ENCODE measurements around the gene B9D1.

DNA sequence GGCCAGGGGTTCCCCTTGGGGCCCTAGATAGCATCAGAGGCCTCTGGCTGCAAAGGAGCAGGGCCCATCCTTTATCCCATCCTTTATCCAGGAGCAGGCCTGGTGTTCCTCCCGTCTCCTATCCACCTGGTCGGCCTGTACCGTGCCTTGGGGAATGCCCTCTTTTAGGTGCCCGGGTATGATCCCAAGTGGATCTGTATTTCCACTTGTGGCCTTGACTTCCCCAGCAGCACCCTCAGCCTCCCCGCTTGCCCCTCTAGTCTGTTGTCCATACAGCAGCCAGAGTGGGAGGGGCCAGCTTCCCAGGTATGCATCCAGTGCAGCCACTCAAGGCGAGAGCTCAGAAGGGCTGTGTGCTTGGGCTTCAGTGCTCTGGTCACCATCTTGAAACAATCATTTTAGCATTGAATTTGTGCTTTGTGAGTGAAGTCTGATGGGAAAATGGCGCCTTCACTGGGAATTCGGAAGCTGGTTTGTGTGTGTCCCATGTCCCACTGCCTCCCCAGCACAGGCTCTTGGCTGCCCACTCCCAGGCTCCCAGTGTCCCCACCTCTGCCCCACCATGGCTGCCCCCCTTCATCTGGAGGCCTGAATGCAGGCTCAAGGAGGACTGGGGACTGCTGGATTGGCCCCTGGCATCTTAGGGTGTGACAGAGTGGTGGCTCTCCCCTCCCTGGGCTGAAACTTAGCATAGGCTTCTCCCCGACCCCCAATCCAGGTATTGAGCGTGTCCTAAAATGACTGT lies 45.2 kb upstream of the B9D1 start:
- TF ChIP-seq, protein P1, sequence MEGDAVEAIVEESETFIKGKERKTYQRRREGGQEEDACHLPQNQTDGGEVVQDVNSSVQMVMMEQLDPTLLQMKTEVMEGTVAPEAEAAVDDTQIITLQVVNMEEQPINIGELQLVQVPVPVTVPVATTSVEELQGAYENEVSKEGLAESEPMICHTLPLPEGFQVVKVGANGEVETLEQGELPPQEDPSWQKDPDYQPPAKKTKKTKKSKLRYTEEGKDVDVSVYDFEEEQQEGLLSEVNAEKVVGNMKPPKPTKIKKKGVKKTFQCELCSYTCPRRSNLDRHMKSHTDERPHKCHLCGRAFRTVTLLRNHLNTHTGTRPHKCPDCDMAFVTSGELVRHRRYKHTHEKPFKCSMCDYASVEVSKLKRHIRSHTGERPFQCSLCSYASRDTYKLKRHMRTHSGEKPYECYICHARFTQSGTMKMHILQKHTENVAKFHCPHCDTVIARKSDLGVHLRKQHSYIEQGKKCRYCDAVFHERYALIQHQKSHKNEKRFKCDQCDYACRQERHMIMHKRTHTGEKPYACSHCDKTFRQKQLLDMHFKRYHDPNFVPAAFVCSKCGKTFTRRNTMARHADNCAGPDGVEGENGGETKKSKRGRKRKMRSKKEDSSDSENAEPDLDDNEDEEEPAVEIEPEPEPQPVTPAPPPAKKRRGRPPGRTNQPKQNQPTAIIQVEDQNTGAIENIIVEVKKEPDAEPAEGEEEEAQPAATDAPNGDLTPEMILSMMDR (IDR thresholded peaks at IDR 0.05; ENCODE audit: low read depth, low read length, poor library complexity, severe bottlenecking) = no peak
- TF ChIP-seq EZH2phosphoT487 (IDR thresholded peaks at IDR 0.05; ENCODE audit: borderline replicate concordance, low read length) = no peak
